ENCODE measurements around the gene DIABLO.
"Not testable (repeated sequence)": the region's sequence is repeated elsewhere in the genome, so short reads cannot be mapped to it uniquely, and the experiment has no call there.

The DIABLO gene

GRCh38 chr12:122187466-122187865, 38.4 kb downstream of the DIABLO start:
- no peak for DNase-seq

DNA sequence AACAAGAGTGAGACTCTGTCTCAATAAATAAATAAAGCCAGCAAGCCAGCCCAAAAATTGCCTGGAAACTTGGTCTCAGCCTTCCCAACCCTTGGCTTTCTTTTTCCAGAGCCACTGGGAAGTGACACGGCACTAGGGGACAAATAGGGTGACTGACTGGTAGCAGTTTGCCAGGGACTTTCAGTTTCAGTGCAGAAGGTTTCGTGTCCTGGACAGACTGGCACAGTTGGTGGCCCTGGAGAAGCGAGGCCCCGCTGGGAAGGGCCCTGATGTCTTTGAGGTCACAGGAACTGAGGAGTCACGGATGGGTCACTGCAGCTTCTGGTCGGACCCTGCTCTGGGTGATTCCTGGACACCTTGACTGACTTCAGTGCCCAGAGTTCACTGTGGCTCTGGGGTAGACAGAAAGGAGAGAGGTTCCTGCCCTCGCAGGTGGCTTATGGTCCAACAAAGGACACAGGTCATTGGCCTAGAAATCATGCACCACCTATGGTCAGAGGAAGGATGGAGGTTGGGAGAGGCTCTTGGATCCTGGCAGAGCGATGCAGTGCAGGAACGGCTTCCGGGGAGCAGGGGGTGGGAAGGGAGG, 40.3 kb downstream of the DIABLO start:
- DNase-seq = no peak

- DNase-seq = no peak
Measured at GRCh38 chr12:122185079-122185478, 40.8 kb downstream of the DIABLO start.

DNA sequence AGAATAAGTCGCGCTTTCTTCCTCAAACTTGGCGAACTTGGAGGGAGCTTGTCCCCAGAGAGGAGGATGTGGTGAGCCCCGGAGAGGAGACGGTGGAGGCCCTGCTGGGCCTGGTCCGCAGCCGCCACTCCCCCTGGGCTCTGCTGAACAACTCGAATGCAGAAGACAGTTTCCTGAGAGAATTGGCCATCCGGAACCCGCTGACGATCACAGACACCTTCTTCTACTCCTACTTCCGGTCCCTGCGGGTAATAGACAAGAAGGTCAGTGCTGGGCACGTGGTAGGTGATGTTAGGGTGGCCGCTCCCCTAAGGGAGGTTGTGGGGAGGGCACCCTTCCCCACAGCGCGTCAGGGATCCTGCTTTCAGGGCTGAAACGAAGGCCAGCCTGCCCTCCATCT, 41.3 kb downstream of the DIABLO start:
- DNase-seq = no peak

DNA sequence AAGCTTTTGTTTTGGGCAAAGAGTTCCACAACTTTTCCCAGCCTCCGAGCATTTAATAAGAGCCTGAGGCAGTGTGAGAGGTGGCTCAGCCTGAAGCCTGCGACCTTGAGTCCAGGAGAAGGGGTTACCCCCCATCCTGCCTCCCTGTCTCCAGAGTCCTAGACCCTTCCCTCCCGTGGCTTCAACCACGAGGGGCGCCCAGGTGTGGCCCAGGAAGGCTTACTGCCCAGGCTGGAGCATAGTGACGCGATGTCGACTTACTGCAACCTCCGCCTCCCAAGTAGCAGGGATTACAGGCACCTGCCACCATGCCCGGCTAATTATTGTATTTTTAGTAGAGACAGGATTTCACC, 42.3 kb downstream of the DIABLO start:
- no peak for DNase-seq

- DNase-seq = no peak
Measured at GRCh38 chr12:122182887-122183587, 42.8 kb downstream of the DIABLO start, which contains the start of gene LRRC43. Gene LRRC43, plus strand, starts transcription at chr12:122183123. Its CDS starts 22 bp downstream, at chr12:122183145.

- DNase-seq = not testable (repeated sequence)
Measured at GRCh38 chr12:122176473-122176872, 49.4 kb downstream of the DIABLO start.

GRCh38 chr12:122174155-122174845, 51.6 kb downstream of the DIABLO start, which contains the start of gene IL31:
Gene IL31, minus strand, starts transcription at chr12:122174221. Its CDS starts 49 bp downstream, at chr12:122174172.
- no peak for DNase-seq

- DNase-seq = no peak
Measured at GRCh38 chr12:122172262-122172939, 53.5 kb downstream of the DIABLO start.

GRCh38 chr12:122171399-122171798, 54.5 kb downstream of the DIABLO start:
- DNase-seq = no peak

- DNase-seq = no peak
Measured at GRCh38 chr12:122168492-122168891, 57.4 kb downstream of the DIABLO start.

GRCh38 chr12:122167356-122167925, 58.4 kb downstream of the DIABLO start:
- DNase-seq = no peak

GRCh38 chr12:122166422-122167349, 59.2 kb downstream of the DIABLO start:
- no peak for DNase-seq

DNA sequence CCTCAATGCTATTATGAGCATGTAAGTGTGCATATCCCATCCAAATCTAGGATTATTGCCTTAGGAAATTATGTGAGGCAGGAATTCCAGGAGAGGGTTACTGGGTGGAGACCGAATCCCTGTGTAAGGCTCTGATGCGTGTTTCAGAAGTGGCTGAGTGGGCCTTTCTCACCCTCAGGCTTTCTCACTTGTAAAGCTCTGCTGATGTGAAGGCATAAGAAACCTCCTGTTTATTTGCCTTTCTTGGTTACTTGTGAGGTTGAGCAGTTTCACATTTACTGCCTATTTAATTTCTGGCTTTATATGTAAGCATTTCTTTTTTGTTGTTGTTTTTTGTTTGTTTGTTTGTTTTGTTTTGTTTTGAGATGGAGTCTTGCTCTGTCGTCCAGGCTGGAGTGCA, 62.9 kb downstream of the DIABLO start:
- DNase-seq = no peak

GRCh38 chr12:122161682-122162081, 64.2 kb downstream of the DIABLO start:
- no peak for DNase-seq

- no peak for DNase-seq
Measured at GRCh38 chr12:122160761-122161160, 65.1 kb downstream of the DIABLO start.

- DNase-seq = no peak
Measured at GRCh38 chr12:122159882-122160281, 66.0 kb downstream of the DIABLO start.

GRCh38 chr12:122158700-122159285, 67.1 kb downstream of the DIABLO start:
- DNase-seq = no peak

All from GF-D8 (cell line).